Measurements from ENCODE around the gene VGF. TPM values are rescaled to one million over a fixed set of nuclear protein-coding genes. Genes with fewer than 3 reads are reported as not detected.

VGF gene
- polyA plus RNA-seq, 3 donors = 0.21 to 0.36 (median 0.28) TPM

DNA sequence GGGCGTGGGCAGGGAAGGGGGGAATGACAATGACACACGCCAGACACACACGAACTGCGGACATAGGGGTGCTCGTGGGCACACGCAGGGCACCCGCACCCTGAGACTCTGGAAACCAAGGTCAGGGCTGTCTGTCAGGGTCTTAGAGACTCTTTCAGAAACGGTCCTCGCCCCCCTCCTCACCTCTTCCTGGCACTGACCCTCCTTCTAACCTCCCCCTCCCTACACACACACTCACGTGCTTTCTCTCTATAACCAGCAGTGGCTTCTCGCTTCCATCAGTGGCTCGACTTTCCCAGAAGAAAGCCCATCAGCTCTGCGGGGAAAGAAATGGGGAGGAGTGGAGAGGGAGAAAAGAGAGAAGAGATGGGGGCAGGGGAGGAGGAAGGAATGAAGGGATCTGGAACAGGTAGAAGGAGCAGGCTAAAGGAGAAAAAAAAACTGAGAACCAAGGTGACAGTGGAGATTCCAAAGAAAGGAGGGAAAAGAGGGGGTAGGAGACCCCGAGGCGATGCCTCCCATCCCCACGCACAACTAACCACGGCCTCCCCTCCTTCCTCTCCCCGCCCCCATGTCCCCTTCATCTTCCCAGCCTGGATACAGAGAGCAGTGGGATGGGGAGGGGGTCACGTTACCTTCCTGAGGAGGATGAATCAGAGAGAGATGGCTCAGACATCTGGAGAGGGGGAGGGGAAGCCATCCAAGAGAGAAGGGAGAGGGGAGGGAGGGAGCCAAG is 1.7 kb upstream of the VGF start:
- DNase-seq = no peak

DNA sequence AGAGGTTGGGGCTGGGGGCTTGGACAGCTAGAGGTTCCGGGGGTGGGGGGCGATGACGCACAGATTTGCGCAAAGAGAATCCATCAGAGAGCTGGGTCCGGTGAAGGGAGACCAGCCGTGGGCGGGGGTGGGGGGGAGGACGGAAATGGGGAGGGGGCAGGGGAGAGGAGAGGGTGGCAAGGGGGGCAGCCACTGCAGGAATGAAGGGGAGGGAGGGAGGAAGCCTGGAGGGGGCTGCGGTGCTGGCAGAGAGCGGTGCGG is 1.2 kb upstream of the VGF start:
- no peak for DNase-seq

DNA sequence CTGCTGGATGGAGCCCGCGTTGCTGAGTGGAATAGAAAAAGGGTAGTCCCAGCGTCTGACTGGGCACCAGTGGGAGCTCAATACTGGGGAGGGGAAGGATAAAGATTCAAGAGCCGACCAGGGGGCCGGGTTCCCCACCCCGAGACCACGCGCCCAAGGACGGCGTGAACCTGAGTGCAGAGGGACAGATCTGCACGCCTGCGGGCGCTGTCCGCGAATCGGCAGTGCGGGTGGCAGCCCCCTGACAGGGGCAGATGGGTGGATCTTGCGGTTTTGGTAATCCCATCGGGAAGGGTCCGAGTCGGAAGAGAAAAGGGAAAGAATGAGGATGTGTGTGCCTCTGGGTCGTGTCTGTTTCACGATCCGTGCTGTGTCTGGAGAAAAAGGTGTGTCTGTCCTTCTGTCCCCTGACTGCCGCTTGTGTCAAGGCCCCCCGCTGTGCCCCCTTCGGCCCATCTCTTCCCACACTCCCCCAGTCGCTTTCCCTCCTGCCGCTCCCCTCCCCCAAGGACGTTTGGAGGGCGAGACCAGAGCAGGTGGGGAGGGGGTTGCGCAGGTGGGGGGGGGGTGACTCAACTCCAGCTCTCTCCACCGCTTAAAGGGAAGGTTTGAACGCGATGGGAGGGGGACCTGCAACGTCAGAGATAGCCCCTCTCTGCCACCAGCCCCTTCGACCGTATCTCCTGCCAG is 734 bp upstream of the VGF start:
- no peak for DNase-seq

DNA sequence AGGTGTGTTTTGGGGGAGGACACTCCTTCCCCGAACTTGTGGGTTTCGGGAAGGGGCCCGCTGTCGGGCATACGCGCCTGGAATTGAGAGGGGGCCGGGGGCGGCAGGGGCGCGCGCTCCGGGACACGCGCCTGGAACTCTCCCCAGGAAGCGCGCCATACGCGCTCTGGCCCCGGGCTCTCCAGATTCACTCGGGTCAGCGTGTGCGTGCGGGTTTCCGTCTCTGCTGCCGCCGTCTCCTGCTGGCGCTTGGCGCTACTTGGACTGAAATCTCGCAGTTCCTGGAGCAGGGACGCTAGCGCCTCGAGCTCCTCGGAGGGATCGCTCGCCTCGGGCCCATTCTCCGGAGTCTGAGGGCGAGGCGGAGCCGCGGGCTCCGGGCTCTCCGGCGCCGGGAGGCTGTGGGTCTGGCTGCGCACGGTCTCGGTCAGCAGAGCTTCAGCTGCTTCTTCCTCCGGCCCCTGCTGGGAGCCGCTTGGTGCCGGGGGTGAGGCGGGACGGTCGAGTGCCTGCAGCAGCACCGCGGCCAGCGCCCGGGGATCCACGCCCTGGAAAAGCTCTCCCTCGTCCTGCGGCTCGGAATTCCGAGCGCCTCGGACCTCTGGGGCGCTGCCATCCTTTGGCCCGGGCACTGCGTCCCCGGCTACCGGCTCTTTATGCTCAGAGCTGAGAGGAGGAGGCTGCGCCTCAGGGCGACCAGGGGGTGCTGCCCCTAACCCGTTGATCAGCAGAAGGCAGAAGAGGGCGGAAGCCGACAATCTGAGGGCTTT is 1.1 kb downstream of the VGF start:
- DNase-seq = no peak

DNA sequence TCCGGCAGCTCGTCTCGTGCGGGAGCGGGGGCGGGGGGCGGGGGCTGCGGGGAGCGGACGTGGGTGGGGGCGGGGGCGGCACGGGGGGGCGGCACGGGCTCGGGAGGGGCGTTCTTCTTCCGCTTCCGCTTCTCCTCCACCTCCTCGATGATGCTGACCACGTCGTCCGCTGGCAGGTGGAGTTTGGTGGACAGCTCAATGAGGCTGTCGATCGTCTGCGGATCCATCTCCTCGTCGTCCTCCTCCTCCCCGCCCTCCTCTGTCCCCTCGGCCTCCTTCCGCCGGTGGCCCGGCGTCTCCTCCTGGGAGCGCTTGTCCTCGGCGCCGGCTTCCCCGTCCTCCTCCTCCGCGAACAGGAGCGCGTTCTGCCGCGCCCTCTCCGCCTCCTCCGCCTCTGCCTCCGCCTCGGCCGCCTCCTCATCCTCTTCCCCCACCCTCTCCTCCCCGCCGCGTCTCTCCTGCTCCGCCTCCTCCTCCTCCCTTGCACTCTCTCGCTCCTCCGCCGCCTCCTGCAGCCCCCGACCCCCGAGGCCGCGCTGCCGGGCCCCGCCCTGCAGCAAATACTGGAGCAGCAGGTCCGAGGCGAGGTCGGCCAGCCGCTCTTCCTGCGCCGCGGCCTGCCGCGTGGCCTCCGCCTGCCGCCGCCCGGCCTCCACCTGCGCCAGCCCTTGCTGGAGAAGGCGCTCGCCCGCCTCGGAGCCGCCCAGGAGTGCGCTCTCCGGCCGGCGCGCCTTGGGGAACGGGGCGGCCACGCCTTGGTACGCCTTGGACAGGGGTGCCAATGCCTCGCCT is 1.9 kb downstream of the VGF start:
- DNase-seq = no peak

DNA sequence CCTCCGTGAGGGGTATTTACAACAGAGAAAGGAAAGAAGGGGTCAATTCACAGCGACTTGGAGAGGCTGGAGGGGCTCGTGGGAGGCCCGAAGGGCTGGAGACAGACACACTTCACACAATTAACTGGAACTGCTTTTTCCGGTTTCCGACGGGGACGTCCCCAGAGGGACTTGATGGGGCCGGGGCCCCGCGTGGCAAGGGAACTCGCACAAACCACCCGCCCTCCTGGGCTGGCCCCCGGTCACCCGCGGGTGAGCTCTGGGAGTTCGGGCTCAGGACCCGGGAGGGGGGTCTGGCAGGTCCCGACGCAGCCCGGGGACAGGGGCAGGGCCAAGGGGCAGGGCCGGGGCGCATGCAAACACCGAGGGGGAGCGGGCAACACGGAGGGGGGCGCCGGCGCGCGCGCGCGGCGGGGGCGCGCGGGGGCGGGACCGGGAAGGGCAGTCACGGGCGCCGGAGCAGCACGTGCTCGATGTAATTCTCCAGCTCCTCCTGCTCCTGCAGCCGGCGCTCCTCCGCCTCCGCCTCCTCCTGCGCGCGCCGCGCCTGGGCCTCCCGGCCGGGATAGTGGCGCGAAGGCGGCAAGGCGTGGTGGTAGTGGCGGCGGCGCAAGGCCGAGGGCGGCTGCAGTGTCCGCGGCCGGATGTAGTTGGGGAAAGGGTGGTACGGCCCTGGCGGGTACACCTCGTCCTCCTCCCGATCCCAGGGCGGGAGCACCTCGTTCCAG is 2.7 kb downstream of the VGF start:
- no peak for DNase-seq

DNA sequence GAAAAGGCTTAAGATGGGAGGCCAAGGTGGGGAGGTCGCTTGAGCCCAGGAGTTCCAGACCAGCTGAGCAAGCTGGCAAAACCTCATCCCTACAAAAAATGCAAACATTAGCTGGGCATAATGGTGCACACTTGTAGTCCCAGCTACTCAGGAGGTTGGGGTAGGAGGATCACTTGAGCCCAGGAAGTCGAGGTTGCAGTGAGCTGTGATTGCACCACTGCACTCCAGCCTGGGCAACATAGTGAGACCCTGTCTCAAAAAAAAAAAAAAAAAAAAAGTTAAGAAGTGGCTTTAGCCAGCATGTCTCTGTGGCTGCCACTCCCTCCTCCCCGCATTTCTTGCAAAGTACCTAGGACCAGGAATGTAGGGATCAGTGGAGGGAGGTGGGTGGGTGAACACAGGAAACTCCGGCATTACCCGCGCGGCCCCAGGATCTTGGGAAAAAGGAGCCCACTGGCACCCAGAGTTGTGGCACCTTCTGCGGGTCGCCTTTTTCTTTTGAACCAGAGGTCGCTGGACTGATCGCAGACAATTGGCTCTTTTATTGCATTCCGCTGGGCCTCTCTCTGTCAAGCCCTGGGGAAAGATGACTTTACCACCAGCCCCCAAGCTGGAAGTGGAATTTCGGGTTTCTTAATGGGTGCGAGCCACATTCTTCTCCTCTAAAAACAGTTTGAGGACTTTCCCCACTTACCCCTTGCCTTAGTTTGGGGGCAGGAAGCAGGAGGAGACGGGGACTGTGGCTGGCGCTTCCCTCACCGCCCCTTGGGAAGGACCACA is 3.5 kb downstream of the VGF start:
- no peak for DNase-seq

DNA sequence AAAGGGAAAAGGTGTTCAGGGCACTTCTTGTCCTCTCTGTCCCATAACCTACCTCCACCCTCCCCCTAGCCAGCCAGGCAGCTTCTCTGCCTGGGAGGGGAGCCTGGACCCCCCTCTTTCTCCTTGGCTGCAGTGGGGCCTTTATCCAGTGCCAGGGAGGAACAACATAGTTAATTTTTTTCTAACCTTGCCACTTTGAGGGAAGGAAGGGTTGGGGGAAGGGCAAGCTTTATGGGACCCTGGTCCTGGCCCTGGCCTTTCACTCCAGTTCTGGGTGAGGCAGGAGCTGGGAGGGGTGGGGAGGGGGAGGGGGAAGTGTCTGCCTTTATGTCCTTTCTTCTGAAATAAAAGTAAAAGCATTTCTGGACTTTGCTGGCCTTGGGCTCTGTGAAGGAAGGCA is 4.5 kb downstream of the VGF start:
- no peak for DNase-seq

DNA sequence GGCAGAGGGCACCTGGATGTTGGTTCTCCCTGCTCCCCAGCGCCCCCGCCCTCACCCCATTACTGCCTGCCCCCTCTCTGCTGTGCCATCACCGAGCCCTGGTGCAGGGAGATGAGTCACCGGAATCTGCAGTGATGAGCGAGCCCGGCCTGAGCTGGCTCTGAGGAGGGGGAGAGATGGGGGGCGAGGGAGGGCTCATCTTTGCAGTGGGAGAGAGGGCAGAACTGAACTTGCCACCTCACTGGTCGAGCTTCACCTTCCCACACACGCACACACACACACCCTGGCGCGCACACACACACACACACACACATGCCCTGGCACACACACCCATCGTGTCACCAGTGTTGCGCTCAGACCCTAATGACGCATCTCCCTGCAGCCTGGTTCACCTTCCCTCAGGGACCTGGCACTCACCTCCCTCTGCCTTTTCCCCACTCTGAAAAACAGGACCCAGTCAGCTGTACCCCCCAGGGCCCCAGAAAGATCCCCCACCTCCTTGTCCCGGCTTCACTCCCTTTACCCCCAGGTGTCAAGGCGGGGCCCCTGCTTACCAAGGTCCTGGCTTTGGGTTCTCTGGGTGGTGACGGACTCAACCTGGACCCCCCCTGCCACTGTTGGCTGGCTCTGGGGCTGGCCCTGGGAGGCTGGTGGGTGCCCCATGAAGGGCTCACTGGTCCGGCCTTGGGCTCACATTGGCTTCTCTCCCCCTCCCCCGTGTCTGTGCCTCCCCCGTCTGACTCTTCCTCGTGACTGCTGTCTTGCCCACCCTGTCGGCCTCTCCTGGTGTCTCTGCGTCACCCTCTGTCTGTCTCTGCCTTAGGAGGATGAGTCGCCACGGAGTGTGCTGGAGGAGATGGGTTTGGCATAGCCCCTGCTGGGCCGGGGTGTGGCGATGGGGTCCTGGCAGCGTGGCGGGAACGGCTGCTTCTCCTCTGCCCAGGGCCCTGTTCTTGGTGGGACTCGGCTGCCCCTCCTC is 5.4 kb downstream of the VGF start:
- no peak for DNase-seq

DNA sequence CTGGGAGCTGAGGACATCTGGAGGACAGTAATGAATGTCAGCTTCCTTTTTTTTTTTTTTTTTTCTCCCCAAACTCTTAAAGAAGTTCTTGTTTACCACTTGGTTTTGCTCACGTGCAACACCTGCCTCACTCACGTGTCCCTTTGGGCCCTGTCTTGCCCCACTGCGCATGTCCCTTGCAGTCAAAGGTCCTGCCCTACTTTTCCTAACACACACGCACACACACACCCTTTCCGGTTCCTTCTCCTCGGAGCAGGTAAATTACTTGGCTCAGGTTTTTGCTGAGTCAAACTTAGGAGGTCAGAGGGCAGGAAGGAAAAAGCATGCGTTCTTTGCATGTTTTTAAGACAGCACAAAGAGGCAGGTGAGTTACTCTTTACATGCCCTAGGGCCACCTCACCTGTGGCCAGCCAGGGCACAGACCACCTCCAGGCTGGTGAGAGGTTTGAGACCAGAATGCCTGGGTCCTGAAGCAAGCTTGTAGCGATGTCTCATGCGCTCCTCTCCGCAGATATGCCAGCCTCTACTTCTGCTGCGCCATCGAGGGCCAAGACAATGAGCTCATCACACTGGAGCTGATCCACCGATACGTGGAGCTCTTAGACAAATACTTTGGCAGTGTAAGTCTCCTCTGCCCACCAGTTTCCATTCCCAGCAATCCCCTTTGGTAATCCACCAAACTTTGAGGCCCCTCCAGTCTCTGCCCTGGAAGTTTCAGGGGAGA is 8.3 kb downstream of the VGF start:
- DNase-seq = no peak

DNA sequence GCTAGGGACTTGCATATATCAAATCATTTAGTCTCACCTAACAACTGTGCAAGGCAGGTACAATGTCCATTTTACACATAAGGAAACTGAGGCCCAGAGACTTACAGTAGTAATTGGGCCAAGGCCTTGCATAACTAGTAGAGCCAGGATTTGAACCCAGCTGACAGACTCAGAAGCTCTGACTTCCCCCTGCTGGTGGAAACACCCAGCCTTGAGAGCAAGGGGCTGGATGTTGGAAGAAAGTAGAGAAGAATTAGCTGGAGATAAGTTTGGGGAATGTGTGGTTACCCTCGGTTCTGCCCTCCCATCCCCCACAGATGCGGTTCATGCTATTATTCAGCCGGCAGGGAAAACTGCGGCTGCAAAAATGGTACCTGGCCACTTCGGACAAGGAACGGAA is 9.1 kb downstream of the VGF start:
- no peak for DNase-seq

DNA sequence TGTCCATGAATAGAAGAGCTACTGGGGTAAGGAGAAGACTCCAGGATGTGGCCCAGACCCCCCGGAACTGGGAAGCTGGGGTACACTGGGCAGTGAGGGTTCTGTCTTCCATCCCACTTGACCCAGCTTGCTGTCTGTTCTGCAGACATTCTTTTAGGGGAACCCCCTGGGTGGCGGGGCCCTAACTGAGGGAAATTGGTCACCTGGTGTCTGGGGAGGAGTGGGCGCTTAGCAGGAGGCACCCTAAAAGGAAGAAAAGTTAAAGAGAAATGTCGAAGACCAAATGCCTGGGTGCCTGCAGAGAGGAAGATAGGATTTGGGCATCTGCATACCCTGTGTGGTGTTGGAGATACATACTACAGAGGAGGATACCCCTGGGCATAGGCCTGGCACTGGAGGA is 10.1 kb downstream of the VGF start:
- no peak for DNase-seq

DNA sequence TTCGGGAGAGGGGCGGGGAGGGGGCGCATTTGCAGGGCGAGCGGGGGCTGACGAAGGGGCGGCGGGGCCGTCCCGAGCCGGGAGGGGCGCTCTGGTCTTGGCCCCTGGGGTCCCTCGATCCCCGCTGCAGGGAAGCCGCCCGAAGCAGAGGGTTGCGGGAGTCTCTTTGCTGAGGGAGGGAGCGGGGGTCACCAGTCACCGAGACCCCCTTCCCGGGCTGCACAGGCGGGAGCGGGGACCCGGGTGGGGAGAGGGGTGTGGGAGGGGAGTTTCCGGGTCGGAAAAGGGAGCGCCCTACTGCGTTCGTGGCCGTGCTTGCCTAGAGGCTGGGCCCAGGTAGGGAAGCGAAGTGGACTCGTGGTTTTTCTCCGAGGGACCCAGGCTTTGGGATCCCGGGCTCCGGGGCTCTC is 10.7 kb downstream of the VGF start:
- DNase-seq = no peak

DNA sequence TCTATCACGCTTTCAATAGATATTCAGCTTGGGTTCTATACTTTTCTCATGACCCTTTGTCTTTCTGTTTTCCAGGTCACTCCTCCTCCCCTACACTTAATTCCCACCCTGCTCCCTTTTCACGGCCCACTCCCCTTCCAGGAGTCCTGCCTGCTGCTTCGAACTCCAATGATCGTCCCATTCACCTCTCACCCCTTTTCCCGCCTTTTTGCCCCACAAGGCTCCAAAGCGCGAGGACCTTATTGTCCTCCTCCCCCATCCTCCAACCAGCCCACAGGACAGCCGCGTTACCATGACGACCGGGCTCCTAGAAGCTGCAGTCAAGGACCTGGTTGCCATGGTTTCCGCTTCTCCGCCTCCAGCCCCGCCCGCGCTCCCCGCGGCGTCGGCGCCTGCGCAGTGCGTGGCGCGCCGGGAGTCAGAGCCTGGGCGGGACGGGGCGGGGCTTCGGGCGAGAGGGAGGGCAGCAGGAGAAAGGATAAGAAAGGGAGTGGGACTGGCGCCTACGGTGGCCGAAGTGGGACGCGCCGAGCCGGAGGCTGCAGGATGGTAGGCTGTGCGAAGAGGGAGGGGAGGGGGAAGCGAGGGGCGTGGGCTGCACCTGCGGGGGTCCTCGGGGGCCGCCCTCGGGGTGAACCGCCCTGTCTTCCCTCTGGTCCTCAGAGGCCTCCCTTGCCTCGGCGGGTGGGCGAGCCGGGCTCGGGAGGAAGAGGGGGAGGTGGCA is 11.2 kb downstream of the VGF start, which contains the start of gene AP1S1:
Gene AP1S1, plus strand, starts transcription at position 508 of the 724 bp plus-strand sequence. Its CDS starts 39 bp downstream, at position 547.
- peak; percentile 96 for DNase-seq

DNA sequence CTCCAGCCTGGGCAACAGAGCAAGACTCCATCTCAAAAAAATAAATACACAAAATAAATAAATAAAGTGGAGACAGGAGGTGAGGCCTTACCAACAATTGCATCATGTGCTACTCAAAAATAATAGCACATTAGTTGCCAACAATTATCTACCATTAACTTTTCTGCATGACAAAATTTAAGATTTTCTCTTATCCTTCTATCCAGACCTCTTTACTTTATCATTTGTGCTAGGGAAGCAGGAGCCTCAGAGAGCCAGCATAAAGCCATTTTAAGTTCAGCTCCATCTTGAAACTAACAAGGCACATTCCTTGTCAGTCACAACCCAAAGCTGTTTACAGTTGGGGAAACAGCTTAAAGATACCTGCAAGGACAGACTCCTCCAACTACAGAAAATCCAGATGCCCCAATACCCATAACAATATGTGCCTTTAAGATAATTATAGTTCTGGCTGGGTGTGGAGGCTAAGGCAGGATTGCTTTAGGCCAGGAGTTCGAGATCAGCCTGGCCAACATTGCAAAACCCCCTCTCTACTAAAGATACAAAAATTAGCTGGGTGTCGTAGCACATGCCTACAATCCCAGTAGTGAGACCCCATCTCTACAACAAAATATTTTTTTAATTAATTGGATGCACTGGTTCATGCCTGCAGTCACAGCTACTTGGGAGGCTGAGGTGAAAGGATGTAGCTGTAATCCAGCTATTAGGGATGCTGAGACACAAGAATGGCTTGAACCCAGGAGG is 13.3 kb downstream of the VGF start:
- DNase-seq = no peak

DNA sequence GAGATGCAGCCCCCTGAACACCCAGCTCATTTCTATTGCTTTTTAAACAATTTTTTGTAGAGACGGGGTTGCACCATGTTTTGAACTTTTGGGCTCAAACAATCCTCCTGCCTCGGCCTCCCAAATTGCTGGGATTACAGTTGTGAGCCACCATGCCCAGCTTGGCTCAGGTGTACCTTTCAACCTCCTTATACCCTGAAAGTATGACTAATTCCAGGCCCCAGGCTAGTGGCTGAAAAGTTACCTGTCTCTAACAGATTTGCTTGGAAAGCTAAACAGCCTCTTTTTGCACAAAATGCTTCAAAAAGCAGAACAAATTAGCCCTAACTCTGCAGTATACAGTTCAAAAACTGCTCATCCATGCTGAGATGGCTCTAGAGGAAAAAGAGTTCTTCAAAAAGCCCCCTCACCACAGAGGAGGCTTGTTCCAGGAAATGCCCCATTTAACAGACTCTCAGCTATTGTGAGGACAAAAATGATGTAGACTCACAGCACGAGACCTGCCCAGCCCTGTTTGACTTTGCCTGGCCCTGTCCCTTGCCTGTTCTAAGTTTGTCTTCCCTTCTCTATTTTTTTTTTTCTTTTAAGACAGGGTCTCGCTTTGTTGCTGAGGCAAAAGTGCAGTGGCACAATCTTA is 24.5 kb downstream of the VGF start:
- no peak for DNase-seq

DNA sequence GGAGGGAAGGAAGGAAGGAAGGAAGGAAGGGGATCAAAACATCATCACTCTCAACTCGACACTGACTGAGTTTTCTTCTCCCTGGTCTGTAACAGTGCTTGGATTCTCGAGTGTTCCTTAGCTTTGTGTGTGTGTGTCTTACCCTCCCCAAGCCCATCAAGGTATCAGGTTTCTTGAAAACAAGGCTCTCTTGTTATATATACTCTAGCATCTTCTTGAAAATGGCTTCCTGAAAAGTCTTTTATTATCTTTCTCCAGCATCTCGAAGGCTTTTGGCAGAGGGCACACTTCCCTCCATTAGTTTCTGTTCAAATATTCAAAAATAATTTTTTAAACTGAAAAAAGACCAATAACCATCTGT is 25.1 kb downstream of the VGF start:
- no peak for DNase-seq

All from renal pelvis (tissue), 4 donors.